Peyer's patch (tissue), 4 donors: ENCODE measurements around the gene UBQLN3. TPM values are rescaled to one million over a fixed set of nuclear protein-coding genes. Genes with fewer than 3 reads are reported as not detected.

Source experiments
- DNase-seq, 3 donors: peaks; one replicate each; pipeline ENCODE4 v3.0.0-alpha.2; 2017 to 2019
- H3K27ac ChIP-seq, 4 donors: fragments of 200-600 bp; sonication (generic); one replicate each; pipeline ENCODE4 v1.5.1; 2016 to 2019
- H3K27me3 ChIP-seq, 2 donors: fragments of 200-600 bp; sonication (generic); one replicate each; pipeline ENCODE4 v1.5.1; 2019
- H3K36me3 ChIP-seq, 3 donors: fragments of 200-600 bp; sonication (generic); one replicate each; pipeline ENCODE4 v1.5.1; 2016 to 2019
- H3K4me1 ChIP-seq, 4 donors: fragments of 200-600 bp; sonication (generic); one replicate each; pipeline ENCODE4 v1.5.1; 2016 to 2019
- H3K4me3 ChIP-seq, 4 donors: fragments of 200-600 bp; sonication (generic); 1 replicate in 3 of 4; 2 replicates in 1 of 4; pipeline ENCODE4 v1.5.1; 2016 to 2019; ENCODE audit warnings: mild to moderate bottlenecking in 1 of 4
- H3K9me3 ChIP-seq, 4 donors: fragments of 200-600 bp; sonication (generic); one replicate each; pipeline ENCODE4 v1.5.1; 2016 to 2019; ENCODE audit warnings: mild to moderate bottlenecking in 1 of 4
- CTCF ChIP-seq, 6 experiments: fragments of 450-650 bp in 4 of 6; fragments of 200-600 bp in 2 of 6; sonication (generic) in 1 of 6; IDR thresholded peaks; one replicate each; pipeline ENCODE4 v1.5.1; 2017 to 2019; ENCODE audit warnings: antibody characterized with exemption in 6 of 6, mild to moderate bottlenecking in 3 of 6, moderate library complexity in 1 of 6
- POLR2A ChIP-seq, 2 donors: fragments of 450-650 bp; IDR thresholded peaks; one replicate each; pipeline ENCODE4 v1.5.1; 2017; ENCODE audit warnings: antibody characterized with exemption in 2 of 2, mild to moderate bottlenecking in 2 of 2, moderate library complexity in 2 of 2
- total RNA-seq, 4 donors: library from RNA; depleted of rRNA; stranded (reverse); fragments of >200 nt; gene quantifications; one replicate each; pipeline ENCODE4 v1.1.0, GENCODE V29; 2016

Gene UBQLN3
- total RNA-seq, 4 donors from 2014 or later, result 0.53 to 5.8 TPM; not detected in 2

- Histone ChIP-seq H3K27me3 (no peaks in the 10 kb centered on the region), H3K4me1 (no peaks in the 10 kb centered on the region), H3K36me3 (no peaks in the 10 kb centered on the region), H3K4me3 (no peak overlapping the region), H3K27ac (no peak overlapping the region), H3K9me3 (no peaks in the 10 kb centered on the region)
- TF ChIP-seq CTCF (IDR thresholded peaks at IDR 0.05) (no peak), POLR2A (IDR thresholded peaks at IDR 0.05) (no peak)
- DNase-seq, result no peak
Measured at GRCh38 chr11:5521540-5521939, 11.8 kb upstream of the UBQLN3 start.

- Histone ChIP-seq H3K9me3 (no peaks in the 10 kb centered on the region), H3K4me1 (no peaks in the 10 kb centered on the region), H3K27ac (no peak within 1 kb of the TSS), H3K36me3 (no peaks in the 10 kb centered on the region), H3K4me3 (no peak within 1 kb of the TSS), H3K27me3 (no peaks in the 10 kb centered on the region)
- no peak for DNase-seq
- no peak for TF ChIP-seq CTCF (IDR thresholded peaks at IDR 0.05)
- TF ChIP-seq POLR2A (IDR thresholded peaks at IDR 0.05), result no peak
Measured at GRCh38 chr11:5516599-5516998, 6.8 kb upstream of the UBQLN3 start, which contains the start of gene UBQLNL. Gene UBQLNL (minus strand): TSS chr11:5516699. CDS start chr11:5516441, 258 bp downstream.

GRCh38 chr11:5514841-5515240 is 5.1 kb upstream of the UBQLN3 start:
- DNase-seq, result no peak
- no peak overlapping the region for H3K4me3 ChIP-seq
- no peak overlapping the region for H3K27ac ChIP-seq
- no peaks in the 10 kb centered on the region for H3K36me3 ChIP-seq
- H3K27me3 ChIP-seq, result no peaks in the 10 kb centered on the region
- no peaks in the 10 kb centered on the region for H3K9me3 ChIP-seq
- no peaks in the 10 kb centered on the region for H3K4me1 ChIP-seq
- no peak for TF ChIP-seq POLR2A (IDR thresholded peaks at IDR 0.05)
- TF ChIP-seq CTCF (IDR thresholded peaks at IDR 0.05), result no peak

- no peaks in the 10 kb centered on the region for H3K9me3 ChIP-seq
- H3K27me3 ChIP-seq, result no peaks in the 10 kb centered on the region
- no peak overlapping the region for H3K4me3 ChIP-seq
- no peak overlapping the region for H3K27ac ChIP-seq
- DNase-seq, result no peak
- TF ChIP-seq POLR2A (IDR thresholded peaks at IDR 0.05) (no peak), CTCF (IDR thresholded peaks at IDR 0.05) (no peak)
- H3K4me1 ChIP-seq, result no peaks in the 10 kb centered on the region
- H3K36me3 ChIP-seq, result no peaks in the 10 kb centered on the region
Measured at GRCh38 chr11:5508605-5509004, 1.2 kb downstream of the UBQLN3 start.

GRCh38 chr11:5507933-5508305 is 1.8 kb downstream of the UBQLN3 start:
- H3K4me1 ChIP-seq, result no peaks in the 10 kb centered on the region
- H3K27ac ChIP-seq, result no peak overlapping the region
- no peak overlapping the region for H3K4me3 ChIP-seq
- DNase-seq, result no peak
- H3K9me3 ChIP-seq, result no peaks in the 10 kb centered on the region
- H3K36me3 ChIP-seq, result no peaks in the 10 kb centered on the region
- no peaks in the 10 kb centered on the region for H3K27me3 ChIP-seq
- TF ChIP-seq CTCF (IDR thresholded peaks at IDR 0.05), result no peak
